Measurements from ENCODE around the gene ZNF516.

The ZNF516 gene

DNA sequence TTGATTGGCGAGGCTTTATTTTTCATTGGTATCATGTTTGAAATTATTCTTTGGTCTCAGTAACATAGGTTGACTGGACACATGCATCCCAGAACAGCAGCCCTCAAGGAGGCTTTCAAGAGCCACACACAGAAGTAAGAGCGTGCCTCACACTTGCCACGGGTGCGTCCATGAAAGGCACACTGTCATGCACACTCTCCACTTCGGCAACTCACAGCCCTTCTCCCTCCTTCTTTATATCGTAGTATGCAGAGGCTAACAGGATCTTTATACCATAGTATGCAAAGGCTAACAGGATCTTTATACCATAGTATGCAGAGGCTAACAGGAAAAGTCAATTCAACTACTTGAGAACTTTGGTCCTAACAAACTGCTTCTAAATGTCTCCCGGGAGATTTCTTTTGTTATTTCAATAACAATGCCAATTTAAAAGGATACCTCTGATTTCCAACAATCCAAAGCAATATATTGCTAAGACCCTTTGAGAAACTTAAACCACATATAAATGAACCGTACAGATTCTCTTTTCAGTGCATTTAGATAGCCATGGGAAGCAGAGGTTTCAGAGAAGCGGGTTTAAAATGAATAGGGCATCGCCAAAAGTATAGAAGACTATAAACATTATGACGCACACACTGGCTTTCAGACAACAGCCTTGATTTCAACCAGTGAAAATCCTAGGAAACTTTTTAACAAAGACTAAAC, 26.5 kb upstream of the ZNF516 start:
- no peak for DNase-seq (ENCODE audit: low spot score)
- TF ChIP-seq, protein P1, sequence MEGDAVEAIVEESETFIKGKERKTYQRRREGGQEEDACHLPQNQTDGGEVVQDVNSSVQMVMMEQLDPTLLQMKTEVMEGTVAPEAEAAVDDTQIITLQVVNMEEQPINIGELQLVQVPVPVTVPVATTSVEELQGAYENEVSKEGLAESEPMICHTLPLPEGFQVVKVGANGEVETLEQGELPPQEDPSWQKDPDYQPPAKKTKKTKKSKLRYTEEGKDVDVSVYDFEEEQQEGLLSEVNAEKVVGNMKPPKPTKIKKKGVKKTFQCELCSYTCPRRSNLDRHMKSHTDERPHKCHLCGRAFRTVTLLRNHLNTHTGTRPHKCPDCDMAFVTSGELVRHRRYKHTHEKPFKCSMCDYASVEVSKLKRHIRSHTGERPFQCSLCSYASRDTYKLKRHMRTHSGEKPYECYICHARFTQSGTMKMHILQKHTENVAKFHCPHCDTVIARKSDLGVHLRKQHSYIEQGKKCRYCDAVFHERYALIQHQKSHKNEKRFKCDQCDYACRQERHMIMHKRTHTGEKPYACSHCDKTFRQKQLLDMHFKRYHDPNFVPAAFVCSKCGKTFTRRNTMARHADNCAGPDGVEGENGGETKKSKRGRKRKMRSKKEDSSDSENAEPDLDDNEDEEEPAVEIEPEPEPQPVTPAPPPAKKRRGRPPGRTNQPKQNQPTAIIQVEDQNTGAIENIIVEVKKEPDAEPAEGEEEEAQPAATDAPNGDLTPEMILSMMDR (IDR thresholded peaks at IDR 0.05): no peak
- Histone ChIP-seq H3K27ac (no peak overlapping the region), H3K4me3 (no peak overlapping the region)

DNA sequence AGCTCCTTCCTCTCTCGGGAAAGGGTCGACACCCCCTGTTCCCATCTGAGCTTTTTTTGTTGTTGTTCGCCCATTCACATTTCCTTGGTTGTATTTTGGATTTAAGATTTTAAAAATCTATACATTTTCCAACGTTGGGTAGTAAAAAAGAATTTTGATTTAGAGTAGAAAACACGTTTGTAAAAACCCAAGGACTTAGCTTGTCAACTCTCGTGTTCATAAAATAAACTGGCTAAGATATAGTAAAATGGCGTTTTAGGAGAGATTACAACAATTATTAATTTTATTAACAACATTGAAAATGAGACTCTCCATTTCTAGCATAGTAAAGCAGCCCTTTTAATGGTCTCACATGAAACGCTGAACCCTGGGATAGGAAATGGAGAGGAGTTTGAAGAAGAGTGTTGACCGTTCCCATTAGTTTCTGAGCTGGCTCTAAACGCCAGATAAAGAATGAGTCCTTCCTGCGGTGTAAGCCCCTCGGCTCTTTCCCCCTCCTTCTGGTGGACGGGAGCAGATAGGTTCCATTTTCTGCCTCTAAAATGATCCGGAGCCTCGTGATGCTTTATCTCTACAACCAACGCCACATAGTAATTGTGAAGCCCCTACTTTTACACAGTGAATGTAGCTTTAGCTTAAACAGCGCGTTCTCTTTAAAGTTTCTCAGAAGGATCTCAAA, 24.0 kb upstream of the ZNF516 start:
- no peak for DNase-seq (ENCODE audit: low spot score)
- H3K27ac ChIP-seq: peak overlapping the region in 1 of 2 donors; percentile 58
- peak overlapping the region; percentile 61 for H3K4me3 ChIP-seq
- TF ChIP-seq, protein P1 (IDR thresholded peaks at IDR 0.05): no peak

DNA sequence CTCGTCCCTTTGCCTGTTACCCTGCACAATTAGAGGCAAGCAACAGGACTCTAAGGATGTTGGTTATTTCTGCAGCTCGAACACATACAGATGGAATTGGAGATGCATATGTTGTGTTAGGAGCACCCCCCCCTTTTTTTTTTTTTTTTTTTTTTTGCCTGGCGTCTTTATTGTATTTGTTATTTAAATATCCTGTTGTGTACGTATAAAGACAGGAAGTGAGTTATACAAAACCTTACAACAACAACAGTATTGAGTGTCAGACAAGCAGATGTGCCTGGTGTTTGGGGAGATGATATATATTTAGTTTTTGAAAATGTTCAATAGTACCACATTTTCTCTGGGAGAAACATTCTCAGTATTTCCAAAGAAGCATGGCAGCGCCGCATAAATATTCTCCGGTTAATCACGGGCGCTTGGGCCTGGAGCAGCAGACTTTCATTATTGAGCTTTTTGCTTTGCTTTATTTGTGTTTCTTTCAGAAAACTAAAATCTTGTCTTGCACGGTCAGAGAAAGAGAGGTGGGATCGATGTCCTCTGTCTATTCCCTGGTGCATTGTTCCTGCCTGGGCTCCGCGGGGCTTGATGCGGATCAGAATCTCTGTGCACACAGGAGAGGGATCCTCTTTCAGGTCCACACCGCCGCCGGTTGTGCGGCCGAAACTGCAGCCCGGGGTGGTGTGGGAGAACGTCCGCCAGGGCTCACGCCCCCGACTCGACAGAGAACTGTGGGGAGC, 23.2 kb upstream of the ZNF516 start:
- H3K27ac ChIP-seq: peak overlapping the region in 1 of 2 donors; percentile 15
- TF ChIP-seq, protein P1 (IDR thresholded peaks at IDR 0.05): no peak
- no peak for DNase-seq (ENCODE audit: low spot score)
- H3K4me3 ChIP-seq: peak overlapping the region; percentile 61

DNA sequence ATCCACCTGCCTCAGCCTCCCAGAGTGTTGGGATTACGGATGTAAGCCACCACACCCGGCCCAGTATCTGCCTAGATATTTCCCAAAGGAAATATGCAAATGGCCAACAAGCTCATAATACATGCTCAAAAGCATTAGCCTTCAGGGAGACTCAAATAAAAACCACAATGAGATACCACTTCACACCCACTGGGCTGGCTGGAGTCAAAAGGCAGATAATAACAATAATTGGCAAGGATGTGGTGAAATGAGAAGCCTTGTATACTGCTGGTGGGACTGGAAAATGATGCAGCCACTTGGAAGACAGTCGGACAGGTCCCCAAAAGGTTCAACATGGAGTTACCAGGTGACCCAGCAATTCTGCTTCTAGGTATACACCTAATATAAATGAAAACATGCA, 20.5 kb upstream of the ZNF516 start:
- no peak for DNase-seq (ENCODE audit: low spot score)
- Histone ChIP-seq H3K4me3 (no peak overlapping the region), H3K27ac (no peak overlapping the region)
- TF ChIP-seq, protein P1 (IDR thresholded peaks at IDR 0.05): no peak

DNA sequence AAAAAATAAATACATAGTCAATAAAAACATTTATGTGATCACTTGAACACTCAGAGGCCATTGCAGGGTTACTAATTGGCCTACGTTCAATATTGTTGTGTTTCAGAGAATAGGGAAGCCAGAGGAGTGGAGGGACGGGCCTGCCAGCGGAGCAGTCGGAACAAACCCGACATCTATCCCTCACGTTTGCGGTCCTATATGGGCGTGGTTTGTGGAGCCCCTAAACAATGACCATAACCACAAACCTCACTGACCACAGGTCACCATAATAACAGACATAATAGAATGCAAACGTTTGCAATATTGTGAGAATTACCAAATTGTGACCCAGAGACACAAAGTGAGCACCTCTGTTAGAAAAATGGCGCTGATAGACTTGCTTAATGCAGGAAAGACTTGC, 19.5 kb upstream of the ZNF516 start:
- no peak overlapping the region for H3K27ac ChIP-seq
- H3K4me3 ChIP-seq: no peak overlapping the region
- TF ChIP-seq, protein P1 (IDR thresholded peaks at IDR 0.05): no peak
- no peak for DNase-seq (ENCODE audit: low spot score)

DNA sequence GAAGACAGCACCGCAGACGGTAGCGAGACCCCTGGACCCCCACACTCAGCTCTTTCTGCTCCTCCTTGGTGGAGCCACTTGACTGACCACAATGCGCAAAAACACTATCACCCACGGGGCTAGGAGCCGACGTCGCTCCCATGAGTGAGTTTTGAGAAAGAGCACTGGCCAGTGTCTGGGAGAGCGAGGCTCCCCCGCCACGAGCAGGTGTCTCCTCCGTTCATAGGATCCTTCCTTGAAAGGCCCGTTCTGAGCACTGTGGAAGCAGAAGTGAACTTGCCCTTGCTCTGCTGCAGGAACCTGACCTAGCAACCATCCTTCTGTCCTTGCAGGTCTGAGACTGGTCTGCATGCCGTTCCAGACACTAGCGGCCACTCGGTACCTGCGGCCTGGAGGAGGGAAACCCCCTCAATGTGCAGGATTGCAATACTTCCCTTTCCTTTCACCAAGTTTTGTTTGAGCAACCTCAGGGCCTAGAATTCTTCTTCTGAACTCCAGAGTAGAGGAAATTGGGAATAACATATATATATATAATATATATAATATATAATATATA, 12.9 kb upstream of the ZNF516 start:
- TF ChIP-seq, protein P1 (IDR thresholded peaks at IDR 0.05): no peak
- Histone ChIP-seq H3K27ac (no peak overlapping the region), H3K4me3 (no peak overlapping the region)
- no peak for DNase-seq (ENCODE audit: low spot score)
